GM12878 (cell line): ENCODE data around the gene RAD54L2.

Source experiments
- CUX1 ChIP-seq: IDR thresholded peaks from 2 replicates; pipeline ENCODE4 v1.6.1; 2012; ENCODE audit warnings: improper control_type of control experiment, low read depth, low read length; ENCODE audit not compliant: insufficient replicate concordance
- EZH2 ChIP-seq: IDR thresholded peaks from 2 replicates; pipeline ENCODE4 v1.6.1; 2012; ENCODE audit warnings: low read depth, mild to moderate bottlenecking, control low read depth, inconsistent platforms, low read length, borderline replicate concordance; ENCODE audit not compliant: control insufficient read depth
- FOXK2 ChIP-seq: fragments of 450-650 bp; IDR thresholded peaks from 2 replicates; pipeline ENCODE4 v1.6.1; 2017; ENCODE audit warnings: mild to moderate bottlenecking, moderate library complexity
- HCFC1 ChIP-seq: fragments of 150-350 bp; IDR thresholded peaks from 2 replicates; pipeline ENCODE4 v1.6.1; 2014; ENCODE audit warnings: low read length
- NFYB ChIP-seq: IDR thresholded peaks from 2 replicates; pipeline ENCODE4 v1.6.1; 2011; ENCODE audit warnings: low read depth, mild to moderate bottlenecking, low read length, improper control_type of control experiment, moderate library complexity; ENCODE audit not compliant: insufficient read depth
- POLR2A ChIP-seq: IDR thresholded peaks from 2 replicates; pipeline ENCODE4 v1.6.1; 2011; ENCODE audit warnings: low read depth, mild to moderate bottlenecking, low read length
- RAD21 ChIP-seq: IDR thresholded peaks from 2 replicates; pipeline ENCODE4 v1.6.1; 2011; ENCODE audit warnings: mild to moderate bottlenecking, low read depth, low read length, moderate library complexity; ENCODE audit not compliant: insufficient read depth
- SMAD1 ChIP-seq: fragments of 450-650 bp; IDR thresholded peaks from 2 replicates; pipeline ENCODE4 v1.6.1; 2018; ENCODE audit warnings: mild to moderate bottlenecking, low read depth; ENCODE audit not compliant: partially characterized antibody
- USF1 ChIP-seq: IDR thresholded peaks from 2 replicates; pipeline ENCODE4 v1.6.1; 2011; ENCODE audit warnings: borderline replicate concordance, low read depth, mild to moderate bottlenecking, moderate library complexity, mixed read lengths, low read length; ENCODE audit not compliant: insufficient read depth; ENCODE audit errors: extremely low read length
- USF2 ChIP-seq: IDR thresholded peaks from 2 replicates; pipeline ENCODE4 v1.6.1; 2011; ENCODE audit warnings: low read depth, low read length, improper control_type of control experiment, borderline replicate concordance
- ZNF687 ChIP-seq: fragments of 450-650 bp; IDR thresholded peaks from 2 replicates; pipeline ENCODE4 v1.6.1; 2017; ENCODE audit warnings: mild to moderate bottlenecking, moderate library complexity
- TF ChIP-seq, protein P1 (sequence below), 3 experiments: IDR thresholded peaks in 2 of 3; conservative IDR thresholded peaks in 1 of 3; 2 replicates each; pipeline ENCODE4 v1.5.1; 2011; ENCODE audit warnings: low read depth in 3 of 3, low read length in 3 of 3, mild to moderate bottlenecking in 3 of 3, control low read depth in 2 of 3, moderate library complexity in 2 of 3, inconsistent platforms in 1 of 3, mixed read lengths in 1 of 3; ENCODE audit not compliant: control insufficient read depth in 2 of 3, insufficient read depth in 1 of 3; ENCODE audit errors: extremely low read depth in 1 of 3
- TF ChIP-seq, protein P2 (sequence below): fragments of 450-650 bp; IDR thresholded peaks from 2 replicates; pipeline ENCODE4 v1.6.1; 2016; ENCODE audit warnings: mild to moderate bottlenecking

GRCh38 chr3:51568036-51568435 is 29.5 kb downstream of the RAD54L2 start:
- no peak for TF ChIP-seq USF2
- TF ChIP-seq CUX1: no peak
- TF ChIP-seq, protein P1, sequence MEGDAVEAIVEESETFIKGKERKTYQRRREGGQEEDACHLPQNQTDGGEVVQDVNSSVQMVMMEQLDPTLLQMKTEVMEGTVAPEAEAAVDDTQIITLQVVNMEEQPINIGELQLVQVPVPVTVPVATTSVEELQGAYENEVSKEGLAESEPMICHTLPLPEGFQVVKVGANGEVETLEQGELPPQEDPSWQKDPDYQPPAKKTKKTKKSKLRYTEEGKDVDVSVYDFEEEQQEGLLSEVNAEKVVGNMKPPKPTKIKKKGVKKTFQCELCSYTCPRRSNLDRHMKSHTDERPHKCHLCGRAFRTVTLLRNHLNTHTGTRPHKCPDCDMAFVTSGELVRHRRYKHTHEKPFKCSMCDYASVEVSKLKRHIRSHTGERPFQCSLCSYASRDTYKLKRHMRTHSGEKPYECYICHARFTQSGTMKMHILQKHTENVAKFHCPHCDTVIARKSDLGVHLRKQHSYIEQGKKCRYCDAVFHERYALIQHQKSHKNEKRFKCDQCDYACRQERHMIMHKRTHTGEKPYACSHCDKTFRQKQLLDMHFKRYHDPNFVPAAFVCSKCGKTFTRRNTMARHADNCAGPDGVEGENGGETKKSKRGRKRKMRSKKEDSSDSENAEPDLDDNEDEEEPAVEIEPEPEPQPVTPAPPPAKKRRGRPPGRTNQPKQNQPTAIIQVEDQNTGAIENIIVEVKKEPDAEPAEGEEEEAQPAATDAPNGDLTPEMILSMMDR (IDR thresholded peaks at IDR 0.05 in 2 of 3, conservative IDR thresholded peaks at IDR 0.05 in 1 of 3; ENCODE audit: control insufficient read depth in 2 of 3, extremely low read depth in 1 of 3, insufficient read depth in 1 of 3, low read depth in 3 of 3, low read length in 3 of 3): no peak
- no peak for TF ChIP-seq FOXK2
- no peak for TF ChIP-seq POLR2A
- TF ChIP-seq NFYB: no peak
- TF ChIP-seq USF1: no peak
- TF ChIP-seq RAD21: no peak
- no peak for TF ChIP-seq ZNF687
- TF ChIP-seq, protein P2, sequence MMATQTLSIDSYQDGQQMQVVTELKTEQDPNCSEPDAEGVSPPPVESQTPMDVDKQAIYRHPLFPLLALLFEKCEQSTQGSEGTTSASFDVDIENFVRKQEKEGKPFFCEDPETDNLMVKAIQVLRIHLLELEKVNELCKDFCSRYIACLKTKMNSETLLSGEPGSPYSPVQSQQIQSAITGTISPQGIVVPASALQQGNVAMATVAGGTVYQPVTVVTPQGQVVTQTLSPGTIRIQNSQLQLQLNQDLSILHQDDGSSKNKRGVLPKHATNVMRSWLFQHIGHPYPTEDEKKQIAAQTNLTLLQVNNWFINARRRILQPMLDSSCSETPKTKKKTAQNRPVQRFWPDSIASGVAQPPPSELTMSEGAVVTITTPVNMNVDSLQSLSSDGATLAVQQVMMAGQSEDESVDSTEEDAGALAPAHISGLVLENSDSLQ: no peak
- no peak for TF ChIP-seq SMAD1
- TF ChIP-seq HCFC1: no peak
- no peak for TF ChIP-seq EZH2
